GM21367 (cell line): ENCODE measurements around the gene PRXL2C.
"Not testable (repeated sequence)": the region's sequence is repeated elsewhere in the genome, so short reads cannot be mapped to it uniquely, and the experiment has no call there.

Experiments used
- ATAC-seq: cut with Tn5 transposase; IDR thresholded peaks from one replicate; pipeline ENCODE4 v1.9.1; 2021; ENCODE audit not compliant: unreplicated experiment

The PRXL2C gene, protein sequence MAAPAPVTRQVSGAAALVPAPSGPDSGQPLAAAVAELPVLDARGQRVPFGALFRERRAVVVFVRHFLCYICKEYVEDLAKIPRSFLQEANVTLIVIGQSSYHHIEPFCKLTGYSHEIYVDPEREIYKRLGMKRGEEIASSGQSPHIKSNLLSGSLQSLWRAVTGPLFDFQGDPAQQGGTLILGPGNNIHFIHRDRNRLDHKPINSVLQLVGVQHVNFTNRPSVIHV

DNA sequence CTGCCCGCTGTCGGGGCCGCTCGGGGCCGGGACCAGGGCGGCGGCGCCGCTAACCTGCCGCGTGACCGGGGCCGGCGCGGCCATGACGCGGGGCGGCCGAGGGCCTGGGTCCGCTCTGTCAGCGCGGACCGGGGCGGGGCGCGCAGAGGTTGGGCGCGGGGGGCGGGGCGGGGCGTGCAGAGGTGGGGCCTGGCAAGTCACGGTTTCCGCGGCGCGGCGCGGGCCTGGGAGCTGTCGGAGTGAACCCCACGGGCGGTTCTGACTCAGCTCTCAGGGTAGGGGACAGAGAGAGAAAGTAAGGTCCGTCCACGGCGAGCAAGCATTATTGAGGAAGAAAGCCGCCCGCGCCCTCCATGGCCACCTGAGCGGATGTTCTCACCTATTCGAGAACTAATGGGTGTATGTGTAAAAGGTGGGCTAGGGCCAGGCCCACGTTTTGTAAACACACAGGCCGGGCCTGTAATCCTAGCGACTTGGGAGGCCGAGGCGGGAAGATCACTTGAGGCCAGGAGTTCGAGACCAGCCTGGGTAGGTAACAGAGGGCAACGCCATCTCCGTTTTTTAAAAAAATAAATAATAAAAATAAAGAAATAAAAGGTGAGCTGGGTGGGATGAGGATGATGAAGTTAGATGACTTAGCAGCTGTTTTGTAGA is at the start of gene PRXL2C:
Gene PRXL2C (minus strand): TSS at position 120 of the 654 bp plus-strand sequence. CDS start 36 bp downstream, at position 84.
- peak; percentile 43 for ATAC-seq

- not testable (repeated sequence) for ATAC-seq
Observed at GRCh38 chr9:96700721-96701375, 45.7 kb upstream of the PRXL2C start.

- ATAC-seq = no peak
Observed at GRCh38 chr9:96691326-96691725, 36.2 kb upstream of the PRXL2C start.

- ATAC-seq = no peak
Observed at GRCh38 chr9:96688745-96689464, 33.8 kb upstream of the PRXL2C start.

DNA sequence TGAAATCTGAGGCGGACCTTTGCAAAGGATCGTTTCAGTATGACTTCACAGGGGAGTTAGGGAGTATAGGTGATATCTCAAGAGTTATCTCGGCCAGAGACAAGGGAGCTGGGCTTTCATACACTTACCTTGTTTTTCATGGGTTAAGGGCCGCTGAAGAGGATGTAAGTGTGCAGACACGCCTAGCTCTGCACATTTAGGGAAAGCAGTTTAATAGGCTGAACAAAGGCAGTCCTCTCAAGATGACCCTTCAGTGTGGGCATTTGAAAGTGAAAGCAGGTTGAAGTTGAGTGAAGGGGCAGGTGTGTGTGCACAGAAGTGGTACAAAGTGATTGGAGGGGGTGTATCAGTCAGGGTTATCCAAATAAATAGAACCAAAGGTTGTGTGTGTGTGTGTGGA is 33.1 kb upstream of the PRXL2C start:
- no peak for ATAC-seq

DNA sequence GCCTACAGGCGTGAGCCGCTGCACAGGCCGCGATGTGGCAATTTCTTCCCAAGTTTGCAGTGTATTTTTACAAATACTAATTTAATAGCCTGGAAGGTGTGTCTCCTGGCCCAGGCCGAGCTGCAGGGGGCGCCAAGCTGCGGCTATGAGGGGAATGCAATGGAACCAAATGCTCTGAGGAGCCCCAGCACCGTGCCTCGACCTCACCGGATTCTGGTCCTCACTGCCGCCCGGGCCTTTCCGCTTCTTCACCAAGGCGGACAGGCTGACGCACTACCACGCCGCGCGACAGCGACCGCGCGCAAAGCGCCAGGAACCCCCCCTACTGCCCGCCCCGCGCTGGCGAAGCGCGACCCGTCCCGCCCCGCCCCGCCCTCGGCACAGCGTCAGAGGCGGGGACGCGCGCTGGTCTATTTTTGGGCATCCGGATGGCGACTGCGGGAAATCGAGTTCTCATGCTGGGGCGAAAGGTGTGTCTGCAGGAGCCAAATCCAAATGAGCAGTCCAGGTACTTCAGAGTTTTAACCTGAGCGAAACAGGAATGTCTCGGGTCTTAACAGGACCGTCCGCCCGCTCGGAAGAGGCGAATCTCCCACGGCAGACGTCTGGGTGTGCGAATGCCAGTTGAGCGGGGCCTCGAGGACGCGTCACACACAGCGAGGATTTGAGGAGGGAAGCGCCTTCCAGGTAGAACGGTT is 31.7 kb upstream of the PRXL2C start:
- ATAC-seq = no peak

- ATAC-seq = no peak
Observed at GRCh38 chr9:96680812-96681499, 25.8 kb upstream of the PRXL2C start.

GRCh38 chr9:96674906-96675538 is 19.9 kb upstream of the PRXL2C start:
- no peak for ATAC-seq

DNA sequence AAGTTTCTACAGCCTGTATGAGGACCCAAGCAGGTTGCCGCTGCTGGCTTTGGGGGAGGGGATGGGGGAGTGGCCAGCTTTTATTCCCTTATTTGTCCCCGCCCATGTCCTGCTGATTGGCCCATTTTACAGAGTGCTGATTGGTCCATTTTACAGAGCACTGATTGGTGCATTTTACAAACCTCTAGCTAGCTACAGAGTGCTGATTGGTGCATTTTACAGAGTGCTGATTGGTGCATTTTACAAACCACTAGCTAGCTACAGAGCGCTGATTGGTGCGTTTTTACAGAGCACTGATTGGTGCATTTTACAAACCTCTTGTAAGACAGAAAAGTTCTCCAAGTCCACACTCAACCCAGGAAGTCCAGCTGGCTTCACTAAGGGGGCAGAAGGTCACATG is 18.7 kb upstream of the PRXL2C start:
- ATAC-seq = not testable (repeated sequence)

GRCh38 chr9:96668868-96669534 is 13.9 kb upstream of the PRXL2C start:
- ATAC-seq = no peak

GRCh38 chr9:96667363-96667728 is 12.2 kb upstream of the PRXL2C start:
- ATAC-seq = no peak

GRCh38 chr9:96666653-96667362 is 11.7 kb upstream of the PRXL2C start:
- not testable (repeated sequence) for ATAC-seq

DNA sequence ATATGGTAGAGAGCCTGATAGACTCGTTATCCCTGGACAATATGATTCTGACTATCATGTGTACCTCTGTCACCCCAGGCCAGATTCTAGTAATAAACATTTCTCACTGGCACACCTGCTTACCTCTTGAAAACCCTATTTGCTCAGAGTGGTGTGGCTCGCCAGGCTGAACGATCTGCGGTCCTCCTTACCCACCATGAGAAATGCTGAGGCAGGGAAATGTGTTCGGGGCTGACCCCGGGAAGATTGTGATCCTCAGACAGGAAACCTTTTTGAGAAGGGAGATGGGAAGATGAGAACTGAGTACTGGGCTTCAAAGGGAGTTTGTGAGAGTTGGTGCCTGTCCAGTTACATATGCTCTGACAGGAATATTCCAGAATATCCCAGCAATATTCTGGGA is 10.7 kb upstream of the PRXL2C start:
- ATAC-seq = no peak

DNA sequence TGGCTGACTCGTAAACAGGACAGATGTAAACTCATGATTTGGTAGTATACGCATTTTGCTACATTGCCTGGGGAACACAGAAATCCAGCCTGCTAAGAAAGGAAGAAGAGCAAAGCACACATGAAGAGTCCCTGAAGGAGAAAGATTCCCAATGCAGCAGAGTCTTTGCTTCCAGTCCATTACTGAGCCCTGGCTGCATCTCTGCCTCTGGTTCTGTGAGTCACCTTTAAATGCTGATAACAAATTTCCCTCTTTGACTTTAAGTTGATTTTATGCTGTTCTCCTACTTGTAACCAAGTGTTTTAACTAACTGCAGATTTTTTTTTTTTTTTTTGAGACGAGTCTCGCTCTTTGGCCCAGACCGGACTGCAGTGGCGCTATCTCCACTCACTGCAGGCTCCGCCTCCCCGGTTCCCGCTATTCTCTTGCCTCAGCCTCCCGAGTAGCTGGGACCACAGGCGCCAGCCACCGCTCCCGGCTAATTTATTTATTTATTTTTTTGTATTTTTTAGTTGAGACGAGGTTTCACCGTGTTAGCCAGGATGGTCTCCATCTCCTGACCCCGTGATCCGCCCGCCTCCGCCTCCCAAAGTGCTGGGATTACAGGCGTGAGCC is 8.5 kb upstream of the PRXL2C start:
- ATAC-seq = no peak

- no peak for ATAC-seq
Observed at GRCh38 chr9:96661711-96662110, 6.6 kb upstream of the PRXL2C start.

DNA sequence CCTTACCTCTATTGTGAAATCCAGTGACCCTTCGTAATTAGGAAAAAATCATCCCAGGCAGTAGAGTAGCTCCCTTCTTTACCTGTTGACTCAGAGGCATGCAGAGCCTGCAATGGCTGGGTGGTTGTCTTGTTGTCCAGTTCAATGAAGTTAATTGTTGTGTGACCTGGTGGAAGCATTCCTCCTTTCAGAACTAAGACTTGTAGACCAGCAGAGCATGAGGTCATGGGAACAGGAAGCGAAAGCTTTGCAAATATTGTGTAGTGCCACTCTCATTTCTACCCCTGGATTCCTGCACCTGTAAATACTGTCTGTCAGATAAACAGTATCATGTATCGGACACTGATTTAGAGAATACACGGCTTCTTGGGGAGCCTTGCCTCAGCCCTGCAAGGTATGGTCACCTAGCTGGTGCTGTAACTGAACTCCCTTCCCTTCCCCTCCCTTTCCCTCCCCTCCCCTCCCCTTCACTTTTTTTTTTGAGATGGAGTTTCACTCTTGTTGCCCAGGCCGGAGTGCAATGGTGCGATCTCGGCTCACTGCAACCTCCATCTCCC is 5.7 kb upstream of the PRXL2C start:
- ATAC-seq = no peak

GRCh38 chr9:96654450-96655197 is 493 bp downstream of the PRXL2C start:
- peak; percentile 43 for ATAC-seq
